Activated CD8-positive, alpha-beta memory T cell treated with anti-CD3 and anti-CD28 coated beads for 4 hours (primary cell): ENCODE data around the gene LNX1.

ENCODE experiments used
- DNase-seq, 2 donors: peaks; one replicate each; pipeline ENCODE4 v3.0.0-alpha.2; 2020; ENCODE audit warnings: low read depth in 2 of 2

Gene LNX1

DNA sequence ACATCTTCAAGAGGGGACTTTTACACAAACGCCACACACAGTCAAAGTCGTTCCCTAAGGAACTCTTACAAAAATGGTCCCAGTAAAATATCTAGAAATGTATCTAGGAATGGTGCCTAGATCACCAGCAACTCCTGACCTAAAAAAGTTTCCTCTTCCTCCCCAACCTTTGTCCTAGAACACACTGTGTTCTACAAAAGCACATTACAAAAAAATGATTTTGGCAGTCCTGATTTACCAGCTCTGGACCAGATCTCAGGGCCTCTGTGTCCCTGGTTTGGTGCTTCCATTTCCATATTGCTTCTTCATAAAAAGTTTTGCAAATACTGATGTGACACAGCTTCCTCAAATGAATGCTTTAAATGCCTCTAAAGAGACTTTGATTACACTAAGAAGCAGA, 55.0 kb downstream of the LNX1 start:
- no peak for DNase-seq

DNA sequence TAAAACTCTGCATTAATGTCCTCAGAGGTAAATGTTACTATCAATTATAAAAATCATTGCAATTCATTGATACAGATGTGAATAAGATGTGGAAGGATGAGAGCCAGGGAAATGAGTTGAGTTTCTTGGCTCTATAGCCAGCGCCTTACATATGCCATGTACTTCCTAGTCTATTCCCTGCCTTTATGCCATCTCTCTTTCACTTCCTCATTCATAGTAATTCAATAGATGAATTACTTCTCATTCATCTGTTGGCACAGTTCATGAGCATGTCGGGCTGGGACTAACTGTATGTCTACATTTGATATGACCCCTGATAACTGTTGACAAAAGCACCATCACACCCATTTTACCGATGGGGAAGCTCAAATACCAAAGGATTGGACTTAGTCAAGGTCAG, 55.7 kb downstream of the LNX1 start:
- no peak for DNase-seq

DNA sequence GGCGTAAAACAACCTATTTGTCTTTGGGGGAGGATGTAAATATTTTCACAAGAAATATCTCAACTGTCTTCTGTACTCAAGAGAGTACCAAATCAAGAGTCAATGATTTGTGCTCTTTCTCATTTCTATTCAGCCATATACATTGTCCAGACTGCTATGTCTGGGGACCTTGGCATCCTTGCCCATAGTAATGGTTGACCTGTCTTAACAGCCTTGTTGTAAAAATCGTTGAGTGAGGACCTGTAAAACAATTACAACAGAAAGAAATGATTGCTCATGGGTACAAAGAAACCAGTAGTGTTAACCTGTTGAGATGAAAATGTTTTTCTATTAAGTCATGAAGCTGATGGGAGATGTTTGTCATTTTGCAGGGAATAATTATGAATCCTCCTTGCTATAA, 56.6 kb downstream of the LNX1 start:
- DNase-seq, result no peak

DNA sequence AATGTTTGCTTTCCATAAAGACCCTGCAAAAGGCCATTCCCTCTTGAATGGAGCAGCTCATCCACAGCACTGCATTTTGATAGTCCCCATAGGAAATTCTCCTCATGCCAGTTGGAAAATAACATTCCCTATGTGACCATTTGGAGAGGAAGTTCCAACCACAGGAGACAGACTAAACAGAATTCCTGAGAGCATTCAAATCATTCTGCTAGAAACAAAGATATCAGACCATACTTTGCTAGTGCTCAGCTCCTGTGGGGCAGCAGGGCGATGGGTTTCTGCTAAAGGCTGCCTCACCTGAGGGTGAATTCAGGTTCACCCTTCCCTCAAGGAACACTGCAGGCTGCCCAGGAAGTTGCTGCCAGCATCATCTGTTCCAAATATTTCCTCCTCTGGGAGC, 58.8 kb downstream of the LNX1 start:
- no peak for DNase-seq

DNA sequence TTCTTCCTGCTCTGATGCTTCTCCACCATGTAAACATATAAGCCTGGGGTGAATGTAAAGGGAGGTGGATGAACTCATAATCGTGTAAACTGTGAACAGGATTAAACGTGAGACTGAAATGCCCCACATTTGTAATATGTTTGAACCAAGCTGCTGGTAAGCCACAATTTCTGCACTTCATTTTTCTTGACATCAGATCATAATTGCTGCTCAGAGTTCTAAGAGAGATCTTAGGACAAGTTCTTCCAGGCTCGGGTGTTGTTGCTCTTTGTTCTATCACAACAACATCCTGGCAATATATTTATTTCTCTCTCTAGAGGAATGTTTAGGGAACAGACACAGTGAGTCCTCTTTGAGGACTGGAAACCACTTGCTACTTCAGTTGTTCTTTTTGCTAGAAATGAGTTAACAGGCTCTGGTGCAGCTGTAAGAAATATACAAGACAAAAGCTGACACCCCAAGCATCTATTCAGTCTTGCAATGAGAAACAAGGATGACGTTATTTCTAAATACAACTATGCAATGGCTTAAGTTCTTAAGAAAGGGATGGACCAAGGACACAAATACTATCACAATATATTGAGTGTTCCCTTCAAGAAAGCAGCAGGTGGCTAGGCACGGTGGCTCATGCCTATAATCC, 59.6 kb downstream of the LNX1 start:
- DNase-seq, result no peak

DNA sequence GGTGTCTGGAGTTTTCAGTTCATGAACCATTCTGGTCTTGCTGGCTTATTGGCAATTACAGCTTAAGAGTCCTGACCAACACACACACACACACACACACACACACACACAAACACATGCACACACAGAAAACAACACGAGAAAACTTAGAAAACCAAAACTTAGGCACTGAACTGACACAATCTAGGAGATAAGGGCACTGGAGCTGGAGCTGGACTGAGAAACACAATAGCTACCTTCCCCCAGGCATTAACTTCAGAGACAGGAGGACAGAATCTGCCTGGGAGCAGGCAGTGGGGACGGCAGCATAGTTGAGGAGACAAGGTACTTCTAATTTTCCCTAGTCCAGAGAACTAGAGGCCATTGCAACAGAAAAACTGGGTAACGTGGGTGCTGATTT, 62.3 kb downstream of the LNX1 start:
- no peak for DNase-seq

DNA sequence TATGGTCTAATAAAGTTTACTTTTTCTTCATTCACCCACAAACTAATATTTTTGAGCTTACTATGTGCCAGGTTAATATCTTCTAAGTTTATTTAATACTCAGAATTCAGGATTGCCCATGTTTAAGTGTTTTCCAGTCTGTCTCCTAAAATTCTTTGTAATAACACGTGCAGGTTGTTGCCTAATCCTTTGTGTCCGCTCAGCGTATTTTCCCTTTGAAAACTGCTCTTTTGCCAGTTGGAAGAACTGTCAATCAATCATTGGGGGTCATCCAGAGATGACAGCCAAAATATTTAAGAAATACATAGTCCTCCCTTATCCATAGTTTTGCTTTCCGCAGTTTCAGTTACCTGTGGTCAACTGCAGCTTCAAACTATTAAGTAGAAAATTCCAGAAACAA, 63.4 kb downstream of the LNX1 start:
- no peak for DNase-seq

DNA sequence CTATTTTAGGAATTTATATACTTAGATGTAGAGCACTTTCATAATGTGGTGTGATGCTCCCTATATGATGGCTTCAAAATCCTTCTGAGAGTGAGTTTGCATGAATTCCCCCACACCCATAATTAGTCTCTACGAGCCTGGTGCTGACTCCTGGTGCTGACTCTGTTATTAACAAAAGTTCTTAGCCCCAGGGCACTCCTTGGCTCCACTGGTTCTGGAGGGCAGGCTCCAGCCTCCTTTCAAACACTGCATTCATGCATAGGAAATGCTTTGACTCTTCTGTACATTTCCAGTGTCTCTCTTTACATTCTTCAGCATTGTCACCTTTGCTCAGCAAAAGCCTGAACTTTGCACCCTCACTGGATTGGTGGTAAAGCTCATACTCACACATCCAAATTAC, 64.0 kb downstream of the LNX1 start:
- DNase-seq, result no peak

DNA sequence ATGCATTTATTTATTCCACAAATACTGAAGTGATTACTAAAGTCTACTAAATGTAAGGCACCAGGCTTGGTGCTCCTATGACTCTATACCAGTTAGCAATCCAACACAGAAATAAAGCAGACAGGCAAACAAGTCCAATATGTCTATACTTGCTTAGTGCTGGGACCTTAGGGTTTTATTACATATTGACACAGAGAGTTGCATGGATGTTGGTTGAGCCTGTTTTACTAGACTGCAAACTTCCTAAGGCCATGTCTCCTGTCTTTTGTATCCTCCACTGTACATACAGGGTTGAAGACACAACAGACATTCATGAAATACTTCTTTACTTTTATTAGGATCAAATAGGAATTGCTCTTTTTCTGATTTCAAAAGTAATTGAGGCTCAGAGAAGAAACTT, 69.0 kb downstream of the LNX1 start:
- no peak for DNase-seq

DNA sequence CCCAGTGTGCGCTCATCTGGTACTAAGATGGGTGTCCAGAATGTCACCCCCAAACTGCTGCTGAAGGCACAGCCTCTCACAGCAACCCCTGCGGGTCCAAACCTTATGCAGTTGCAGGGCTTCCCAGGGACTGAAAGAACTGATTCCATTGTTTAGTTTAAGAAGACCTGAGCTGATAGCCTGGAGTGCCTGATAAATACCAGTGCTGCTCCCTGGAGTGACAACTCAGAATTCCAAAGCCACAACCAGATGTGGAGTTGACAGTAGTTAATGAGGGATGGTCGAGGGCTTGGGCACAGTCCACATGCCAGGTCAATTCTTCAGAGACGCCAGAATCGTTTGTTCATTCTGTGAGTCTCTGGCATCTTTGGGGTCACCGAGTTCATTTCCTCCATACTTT, 71.2 kb downstream of the LNX1 start:
- no peak for DNase-seq

DNA sequence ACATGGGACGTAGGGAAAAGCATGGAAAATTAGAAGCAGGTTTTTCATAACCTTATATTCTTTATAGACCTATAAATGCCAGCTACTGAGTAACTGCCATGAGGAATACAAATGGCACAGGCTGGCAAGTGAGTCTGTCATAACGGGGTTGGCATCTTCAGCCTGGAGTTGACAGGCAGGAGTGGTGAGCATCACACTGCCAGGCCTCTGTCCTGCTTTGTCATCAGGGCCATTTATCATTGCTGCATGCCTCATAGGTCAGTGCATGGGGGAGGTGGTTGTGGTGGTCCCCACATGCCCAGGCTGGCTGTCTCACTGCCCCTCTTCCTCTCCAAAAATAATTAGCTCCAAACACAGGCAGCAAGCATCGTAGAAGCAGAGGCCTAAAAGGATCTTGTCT, 72.5 kb downstream of the LNX1 start:
- no peak for DNase-seq

DNA sequence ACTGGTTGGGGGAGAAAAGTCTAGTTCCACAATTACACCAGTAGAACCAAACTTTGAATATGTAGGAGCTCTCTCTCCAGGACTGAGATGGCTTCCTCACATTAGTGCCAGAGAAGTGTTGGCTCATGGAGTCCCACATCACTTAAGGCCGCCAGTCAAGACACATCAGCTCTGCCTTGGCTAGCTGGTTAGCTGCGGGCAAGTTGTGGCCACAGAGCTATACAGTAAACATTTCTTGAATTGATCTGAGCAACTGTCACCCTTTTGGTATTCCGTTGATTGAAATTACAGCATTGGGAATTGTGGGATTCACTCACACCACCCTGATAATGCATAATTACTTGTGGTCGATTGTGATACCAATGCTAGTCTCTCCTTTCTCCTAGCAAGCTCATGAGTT, 76.2 kb downstream of the LNX1 start:
- no peak for DNase-seq

DNA sequence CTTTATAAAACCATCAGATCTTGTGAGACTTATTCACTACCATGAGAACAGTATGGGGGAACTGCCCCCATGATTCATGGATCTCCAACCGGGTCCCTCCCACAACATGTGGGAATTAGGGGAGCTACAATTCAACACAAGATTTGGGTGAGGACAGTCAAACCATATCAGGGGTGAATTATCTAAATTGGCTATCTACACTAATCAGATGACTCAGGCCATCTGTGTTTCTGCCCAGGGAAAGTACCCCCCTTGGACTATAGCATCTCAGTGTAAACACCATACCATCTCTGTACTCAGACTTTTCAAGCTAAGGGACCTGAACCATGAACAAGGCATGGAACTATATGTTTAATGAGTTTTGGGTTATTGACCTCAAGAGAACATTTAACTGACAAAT, 76.8 kb downstream of the LNX1 start:
- DNase-seq, result no peak

DNA sequence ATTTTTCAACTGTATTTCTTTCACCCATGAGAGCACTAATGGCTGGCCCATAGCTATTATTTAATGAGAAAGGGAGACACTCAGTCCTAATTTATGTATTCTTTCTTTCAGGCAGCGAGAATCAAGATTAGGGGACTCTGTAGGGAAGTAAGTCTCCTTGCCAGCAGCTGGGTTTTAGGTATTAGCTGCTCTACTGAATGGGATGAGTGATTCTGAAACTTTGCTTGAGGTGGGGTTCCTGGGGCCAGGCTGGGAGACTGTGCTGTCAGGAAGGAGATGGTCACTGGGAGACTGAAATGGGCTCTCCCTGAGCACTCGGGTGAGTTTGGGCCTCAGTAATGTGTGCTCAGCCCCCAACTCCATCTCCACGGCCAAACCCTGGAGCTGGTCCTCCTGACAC, 78.7 kb downstream of the LNX1 start:
- DNase-seq, result no peak

DNA sequence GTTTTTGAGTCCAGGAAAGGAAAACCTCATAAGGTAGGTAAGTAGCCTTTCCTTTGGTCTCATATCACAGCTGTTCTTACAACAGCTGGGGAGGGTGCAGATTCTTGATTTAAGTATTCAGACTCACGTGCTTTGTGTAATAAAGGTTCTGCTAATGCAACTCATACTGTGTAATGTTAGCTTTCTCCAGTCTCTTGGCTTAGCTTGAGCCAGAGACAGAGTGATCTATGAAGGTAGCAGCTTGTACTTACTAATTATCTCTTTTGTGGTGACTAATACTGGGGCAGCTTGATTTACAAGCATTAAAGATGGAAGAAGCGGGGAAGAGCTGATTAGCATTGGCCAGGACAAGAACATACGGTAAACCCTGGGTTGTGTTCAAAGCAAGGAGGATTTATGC, 80.3 kb downstream of the LNX1 start:
- no peak for DNase-seq

DNA sequence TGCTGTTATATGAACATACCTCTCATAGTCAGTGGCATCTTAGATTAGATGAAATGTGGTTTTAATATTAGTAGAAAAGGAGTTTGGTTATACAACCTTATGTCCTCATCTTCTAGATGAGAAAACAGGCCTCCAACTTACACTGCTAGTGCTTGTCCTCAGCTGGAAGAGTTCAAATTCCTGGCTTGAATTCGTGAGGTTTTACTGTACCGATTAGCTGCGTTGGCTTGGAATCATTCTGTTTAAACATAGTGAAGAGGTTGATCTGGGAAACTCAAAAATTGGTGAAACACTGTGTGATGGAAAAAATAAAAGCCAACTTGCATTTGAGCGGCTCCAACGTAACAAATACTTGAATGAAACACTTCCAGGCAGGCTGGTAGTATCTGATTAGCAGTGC, 81.0 kb downstream of the LNX1 start:
- no peak for DNase-seq

DNA sequence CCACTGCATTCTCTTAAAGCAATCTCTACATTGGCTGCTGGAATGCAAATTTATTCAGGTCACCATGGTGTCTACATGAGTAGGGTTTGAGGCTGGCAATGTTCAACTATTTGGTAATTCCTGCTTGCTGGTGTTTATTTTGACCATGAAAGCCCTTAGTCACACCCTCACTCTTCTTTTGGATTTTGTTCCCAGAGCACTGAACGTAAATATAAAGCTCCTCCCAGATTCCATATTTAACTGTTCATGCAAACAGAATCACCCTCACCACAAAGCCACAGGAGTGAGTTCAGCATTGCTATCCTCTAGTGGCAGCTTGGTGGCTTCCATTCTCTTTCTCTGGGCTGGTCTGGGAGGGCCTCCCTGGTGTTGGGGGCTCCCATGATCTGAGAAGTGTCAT, 82.8 kb downstream of the LNX1 start:
- no peak for DNase-seq

DNA sequence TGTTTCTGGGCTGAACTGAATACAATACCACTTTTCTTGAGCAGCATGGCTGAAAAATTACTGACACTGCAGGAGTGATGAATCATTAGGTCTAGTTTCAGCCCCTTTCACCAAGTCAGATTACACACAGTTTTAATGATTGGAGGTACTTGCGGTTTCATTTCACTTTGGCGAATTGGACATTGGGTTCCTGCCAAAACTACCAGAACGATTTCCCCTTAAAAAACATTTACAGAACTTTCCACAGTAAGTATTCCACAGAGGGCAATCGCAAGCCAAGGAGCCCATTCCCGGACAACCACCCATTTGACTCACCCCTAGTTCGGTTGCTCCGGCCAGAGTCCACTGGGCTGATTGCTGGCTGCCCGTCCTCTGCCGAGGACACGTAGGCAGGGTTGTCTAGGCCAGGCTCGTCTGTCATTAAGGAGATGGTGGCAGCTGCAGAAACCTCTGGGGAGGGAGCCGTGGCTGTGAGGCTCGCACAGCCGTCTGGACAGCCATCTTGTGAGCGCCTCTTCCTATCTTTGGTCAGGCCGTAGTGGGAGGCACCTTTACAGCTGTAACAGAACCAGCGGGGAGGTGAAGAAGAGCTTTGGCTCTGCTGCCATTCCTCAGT, 83.5 kb downstream of the LNX1 start:
- DNase-seq, result no peak

DNA sequence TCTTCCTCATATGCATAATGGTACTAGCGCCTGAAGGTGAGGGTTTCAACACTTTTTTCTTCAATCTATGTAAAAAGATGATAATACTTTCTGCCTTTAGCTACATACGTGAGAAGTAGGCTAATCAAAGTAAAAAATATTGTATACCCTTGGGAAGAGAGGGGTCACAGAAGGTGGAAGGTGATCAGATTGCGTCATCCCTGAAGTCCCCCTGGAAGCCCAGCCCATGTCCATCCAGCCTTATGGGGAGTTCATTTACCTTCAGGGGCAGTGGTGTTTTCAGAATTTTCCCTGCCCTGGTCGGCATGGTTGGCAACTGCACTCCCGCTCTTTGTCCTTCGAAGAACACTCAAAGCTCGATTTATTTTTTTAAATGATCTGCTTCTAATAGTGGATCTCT, 84.2 kb downstream of the LNX1 start:
- no peak for DNase-seq

DNA sequence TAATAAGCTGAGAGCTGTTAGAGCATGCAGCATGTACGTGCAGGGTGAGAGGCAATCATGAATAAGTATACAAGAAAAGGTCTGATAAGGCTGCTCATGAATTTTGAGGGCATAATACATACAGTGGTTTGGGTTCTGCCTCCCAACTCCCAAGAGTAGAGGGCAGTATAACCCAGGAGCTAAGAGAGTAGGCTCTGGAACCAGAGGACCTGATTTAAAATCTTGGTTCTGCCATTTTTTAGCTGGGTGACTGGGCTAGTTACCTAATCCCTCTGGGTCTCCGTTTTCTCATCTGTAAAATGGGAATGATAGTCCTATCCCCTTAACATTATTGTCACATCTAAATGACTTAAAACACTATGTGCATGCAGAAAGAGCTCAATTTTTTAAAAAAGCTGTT, 85.3 kb downstream of the LNX1 start:
- no peak for DNase-seq

DNA sequence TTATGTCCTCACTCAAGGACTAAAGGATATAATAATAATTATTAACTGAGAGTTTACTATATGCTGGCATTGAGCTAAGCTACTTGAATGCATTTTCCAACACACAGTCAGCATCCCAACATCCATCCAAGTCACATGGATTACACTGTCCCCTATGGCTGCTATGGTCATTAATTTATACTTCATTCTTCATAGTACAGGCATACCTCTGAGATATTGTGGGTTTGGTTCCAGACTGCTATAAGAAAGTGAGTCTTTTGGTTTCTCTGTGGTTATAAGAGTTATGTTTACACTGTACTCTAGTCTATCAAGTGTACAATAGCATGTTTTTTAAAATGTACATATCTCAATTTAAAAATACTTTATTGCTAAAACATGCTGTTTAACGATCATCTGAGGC, 89.2 kb downstream of the LNX1 start:
- no peak for DNase-seq

DNA sequence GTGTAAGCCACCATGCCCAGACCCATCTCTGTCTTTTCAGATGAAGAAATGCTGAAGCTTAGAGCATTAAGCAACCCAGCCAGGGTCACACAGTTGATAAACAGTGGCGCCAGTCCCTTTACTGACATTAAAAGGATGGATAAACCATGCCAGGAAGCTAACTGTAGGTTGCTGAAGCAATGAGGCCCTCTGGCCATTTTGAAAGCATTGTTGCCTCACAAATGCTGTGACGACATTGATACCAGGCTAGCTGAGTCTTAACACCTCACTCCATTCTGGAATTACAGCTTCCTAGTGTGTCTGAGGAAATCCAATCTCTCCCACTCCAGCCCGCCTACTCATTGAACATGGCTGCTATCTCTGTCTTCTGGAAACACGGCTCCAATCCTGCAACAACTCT, 89.7 kb downstream of the LNX1 start:
- DNase-seq, result no peak

DNA sequence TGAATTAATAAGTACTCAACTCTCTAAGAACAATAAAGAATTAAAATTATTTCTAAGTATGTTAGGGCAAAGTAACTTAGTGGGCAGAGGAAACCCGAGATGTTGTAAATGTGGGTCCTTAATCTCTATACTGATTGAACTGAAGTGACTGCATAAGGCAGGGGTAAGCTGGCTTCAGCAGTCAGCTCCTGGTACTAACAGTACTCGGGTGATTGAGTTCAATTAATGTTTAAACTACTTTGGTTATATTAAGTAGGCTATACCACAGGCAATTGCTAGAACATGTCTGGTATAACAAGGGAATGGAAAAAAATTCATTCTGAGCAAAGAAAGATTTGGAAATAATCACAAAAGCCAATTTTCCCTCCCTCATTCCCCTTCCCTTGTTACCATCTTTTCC, 90.7 kb downstream of the LNX1 start:
- DNase-seq, result no peak

DNA sequence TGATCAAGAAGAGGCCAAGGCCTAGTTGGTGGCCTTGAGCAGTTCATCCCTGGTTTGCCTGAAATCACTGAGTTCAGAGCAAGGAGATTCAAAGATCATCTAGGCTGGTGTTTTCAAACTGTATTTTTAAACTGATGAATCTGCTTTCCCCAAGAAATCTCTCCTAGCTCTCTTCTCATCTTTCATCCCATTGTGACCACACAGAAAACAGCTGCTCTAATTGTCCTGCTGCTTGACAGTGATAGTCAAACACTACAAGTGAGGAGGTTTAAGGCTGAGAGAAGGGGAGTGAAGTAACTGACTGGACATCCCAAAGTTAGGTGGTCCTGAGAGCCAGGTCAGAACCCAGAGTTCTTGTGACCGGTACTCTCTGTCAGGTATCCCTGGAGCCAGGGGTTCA, 91.5 kb downstream of the LNX1 start:
- DNase-seq, result no peak
